Liver (tissue), 9 donors: ENCODE data around the gene DUSP10. TPM values are rescaled to one million over a fixed set of nuclear protein-coding genes. Genes with fewer than 3 reads are reported as not detected.

Experiments
- DNase-seq: peaks from one replicate; pipeline ENCODE4 v3.0.0-alpha.2; 2017; ENCODE audit warnings: low spot score
- H3K27ac ChIP-seq, 2 donors: one replicate each; pipeline ENCODE4 v1.7.0; 2013; ENCODE audit warnings: inconsistent platforms in 2 of 2, low read length in 2 of 2, control low read depth in 1 of 2, low read depth in 1 of 2, mild to moderate bottlenecking in 1 of 2
- H3K27me3 ChIP-seq, 4 donors: one replicate each; pipeline versions ENCODE4 v1.6.1 to v1.7.0; 2013; ENCODE audit warnings: low read length in 3 of 4, inconsistent platforms in 1 of 4, mild to moderate bottlenecking in 1 of 4, moderate library complexity in 1 of 4; ENCODE audit not compliant: control insufficient read depth in 4 of 4, insufficient read depth in 4 of 4
- H3K36me3 ChIP-seq, 4 donors: one replicate each; pipeline versions ENCODE4 v1.6.1 to v1.7.0; 2013; ENCODE audit warnings: low read length in 3 of 4, mild to moderate bottlenecking in 3 of 4, low read depth in 1 of 4, moderate library complexity in 1 of 4; ENCODE audit not compliant: control insufficient read depth in 4 of 4, insufficient read depth in 3 of 4
- H3K4me1 ChIP-seq, 4 donors: one replicate each; pipeline versions ENCODE4 v1.6.1 to v1.7.0; 2013; ENCODE audit warnings: low read length in 3 of 4, mild to moderate bottlenecking in 3 of 4, moderate library complexity in 1 of 4; ENCODE audit not compliant: control insufficient read depth in 4 of 4, insufficient read depth in 4 of 4
- H3K4me3 ChIP-seq, 3 donors: one replicate each; pipeline versions ENCODE4 v1.6.1 to v1.7.0; 2013; ENCODE audit warnings: low read length in 3 of 3, control low read depth in 1 of 3, low read depth in 1 of 3, mild to moderate bottlenecking in 1 of 3
- H3K9ac ChIP-seq, 2 donors: one replicate each; pipeline ENCODE4 v1.7.0; 2013; ENCODE audit warnings: low read length in 2 of 2, mild to moderate bottlenecking in 2 of 2, moderate library complexity in 2 of 2, control low read depth in 1 of 2, low read depth in 1 of 2
- H3K9me3 ChIP-seq, 4 donors: one replicate each; pipeline versions ENCODE4 v1.6.1 to v1.7.0; 2013; ENCODE audit warnings: low read length in 3 of 4; ENCODE audit not compliant: control insufficient read depth in 4 of 4
- ATF3 ChIP-seq: IDR thresholded peaks from 2 replicates; pipeline ENCODE4 v1.6.1; 2016; ENCODE audit warnings: antibody characterized with exemption
- EGR1 ChIP-seq, 2 donors: IDR thresholded peaks; 2 replicates each; pipeline ENCODE4 v1.6.1; 2016 to 2018; ENCODE audit warnings: antibody characterized with exemption in 2 of 2, low read depth in 2 of 2
- FOXA1 ChIP-seq: IDR thresholded peaks from 2 replicates; pipeline ENCODE4 v1.6.1; 2016; ENCODE audit warnings: antibody characterized with exemption
- FOXA2 ChIP-seq: IDR thresholded peaks from 2 replicates; pipeline ENCODE4 v1.6.1; 2016; ENCODE audit warnings: antibody characterized with exemption
- HNF4A ChIP-seq, 2 donors: conservative IDR thresholded peaks; 2 replicates each; pipeline ENCODE4 v1.6.1; 2016; ENCODE audit warnings: antibody characterized with exemption in 2 of 2, mild to moderate bottlenecking in 2 of 2
- JUND ChIP-seq, 2 donors: IDR thresholded peaks; 2 replicates each; pipeline ENCODE4 v1.6.1; 2016; ENCODE audit warnings: antibody characterized with exemption in 2 of 2
- MAX ChIP-seq: IDR thresholded peaks from 2 replicates; pipeline ENCODE4 v1.6.1; 2016; ENCODE audit warnings: antibody characterized with exemption
- NR2F2 ChIP-seq: IDR thresholded peaks from 2 replicates; pipeline ENCODE4 v1.6.1; 2016; ENCODE audit warnings: antibody characterized with exemption
- RAD21 ChIP-seq, 2 donors: IDR thresholded peaks; 2 replicates each; pipeline ENCODE4 v1.6.1; 2016; ENCODE audit warnings: antibody characterized with exemption in 2 of 2, mild to moderate bottlenecking in 2 of 2
- REST ChIP-seq: IDR thresholded peaks from 2 replicates; pipeline ENCODE4 v1.6.1; 2016; ENCODE audit warnings: antibody characterized with exemption, mild to moderate bottlenecking
- RXRA ChIP-seq, 2 donors: IDR thresholded peaks; 2 replicates each; pipeline ENCODE4 v1.6.1; 2017 to 2018; ENCODE audit warnings: antibody characterized with exemption in 2 of 2, mild to moderate bottlenecking in 1 of 2
- SP1 ChIP-seq: IDR thresholded peaks from 2 replicates; pipeline ENCODE4 v1.6.1; 2018; ENCODE audit warnings: antibody characterized with exemption, mild to moderate bottlenecking
- TAF1 ChIP-seq: conservative IDR thresholded peaks from 2 replicates; pipeline ENCODE4 v1.6.1; 2016; ENCODE audit warnings: antibody characterized with exemption, mild to moderate bottlenecking
- YY1 ChIP-seq: IDR thresholded peaks from 2 replicates; pipeline ENCODE4 v1.6.1; 2016; ENCODE audit warnings: antibody characterized with exemption, mild to moderate bottlenecking
- ZBTB33 ChIP-seq: IDR thresholded peaks from 2 replicates; pipeline ENCODE4 v1.6.1; 2016; ENCODE audit warnings: antibody characterized with exemption
- WGBS: extraction: QIAGEN DNeasy Blood & Tissue Kit; methylation state at CpG from one replicate; pipeline ENCODE4 v1.1.7; 2013; 5-methylcytosine and 5-hydroxymethylcytosine counted together
- polyA plus RNA-seq, 2 donors: library from polyadenylated mRNA; stranded (reverse) in 1 of 2; unstranded in 1 of 2; fragments of 200-250 nt in 1 of 2; fragments of >200 nt in 1 of 2; fragmentation: Nextera tagmentation in 1 of 2; extraction: Ambion mirVana in 1 of 2; gene quantifications; one replicate each; pipeline versions ENCODE4 v1.2.1 to v1.2.3, GENCODE V29; 2013 to 2015
- total RNA-seq, 2 donors: library from RNA; depleted of rRNA; stranded (reverse); fragments of >200 nt; gene quantifications; one replicate each; pipeline ENCODE4 v1.2.3, GENCODE V29; 2014
- donor health status: healthy.
- donor health status: healthy.
- donor health status: healthy.
- donor health status: healthy.
- donor health status: healthy.

The DUSP10 gene
- total and polyA plus RNA-seq, 4 donors = 6.7 to 15.4 (median 10.7) TPM

- TF ChIP-seq ZBTB33 = no peak
These were observed 19.0 kb upstream of the DUSP10 start (continued) for GRCh38 chr1:221760911-221761310.

- Histone ChIP-seq H3K36me3 (no peaks in the 10 kb centered on the region), H3K4me1 (no peaks in the 10 kb centered on the region), H3K4me3 (no peak overlapping the region), H3K9me3 (no peaks in the 10 kb centered on the region), H3K27ac (no peak overlapping the region), H3K9ac (no peak overlapping the region), H3K27me3 (no peaks in the 10 kb centered on the region)
- TF ChIP-seq EGR1 (IDR thresholded peaks at IDR 0.05; ENCODE audit: low read depth in 2 of 2) (no peak), FOXA1 (no peak), RAD21 (IDR thresholded peaks at IDR 0.05) (no peak), HNF4A (conservative IDR thresholded peaks at IDR 0.05) (no peak), MAX (no peak), YY1 (no peak), RXRA (IDR thresholded peaks at IDR 0.05) (no peak), ZBTB33 (no peak), SP1 (no peak), ATF3 (no peak), REST (no peak)
- WGBS = 83% methylated on average over 3 of the region's 3 CpGs
- no peak for DNase-seq
These were observed 17.5 kb upstream of the DUSP10 start for GRCh38 chr1:221759436-221759835.

- no peaks in the 10 kb centered on the region for H3K27me3 ChIP-seq
- no peak overlapping the region for H3K9ac ChIP-seq
- TF ChIP-seq REST (no peak), TAF1 (no peak), NR2F2 (no peak), JUND (IDR thresholded peaks at IDR 0.05) (no peak), HNF4A (conservative IDR thresholded peaks at IDR 0.05) (no peak), FOXA2 (no peak), ZBTB33 (no peak), RAD21 (IDR thresholded peaks at IDR 0.05) (no peak)
These were observed 16.6 kb upstream of the DUSP10 start for GRCh38 chr1:221758455-221758854.

More at GRCh38 chr1:221758455-221758854, 16.6 kb upstream of the DUSP10 start:
- no peak for DNase-seq
- Histone ChIP-seq H3K36me3 (no peaks in the 10 kb centered on the region), H3K4me3 (no peak overlapping the region), H3K27ac (no peak overlapping the region), H3K4me1 (no peaks in the 10 kb centered on the region), H3K9me3 (no peaks in the 10 kb centered on the region)
